Gastroesophageal sphincter (tissue), 4 donors: Measurements from ENCODE around the gene TXNRD1. TPM values are rescaled to one million over a fixed set of nuclear protein-coding genes. Genes with fewer than 3 reads are reported as not detected.

ENCODE experiments used
- ATAC-seq: fragments of 150-250 bp; one replicate; pipeline ENCODE4 v1.9.1; 2016; ENCODE audit warnings: mild to moderate bottlenecking, moderate library complexity
- H3K27ac ChIP-seq, 4 donors: fragments of 200-600 bp; sonication (generic) in 3 of 4; 1 replicate in 3 of 4; 2 replicates in 1 of 4; pipeline ENCODE4 v1.5.1; 2016 to 2019
- H3K27me3 ChIP-seq: fragments of 200-600 bp; sonication (generic); one replicate; pipeline ENCODE4 v1.5.1; 2019
- H3K36me3 ChIP-seq, 2 donors: fragments of 200-600 bp; sonication (generic); one replicate each; pipeline ENCODE4 v1.5.1; 2019; ENCODE audit warnings: control low read depth in 1 of 2
- H3K4me1 ChIP-seq, 3 donors: fragments of 200-600 bp; sonication (generic); 1 replicate in 2 of 3; 2 replicates in 1 of 3; pipeline ENCODE4 v1.5.1; 2016 to 2019; ENCODE audit warnings: control low read depth in 2 of 3
- H3K4me3 ChIP-seq, 2 donors: fragments of 200-600 bp; sonication (generic); one replicate each; pipeline ENCODE4 v1.5.1; 2019; ENCODE audit warnings: mild to moderate bottlenecking in 1 of 2, moderate library complexity in 1 of 2
- H3K9me3 ChIP-seq, 3 donors: fragments of 200-600 bp; sonication (generic); one replicate each; pipeline ENCODE4 v1.5.1; 2017 to 2019; ENCODE audit warnings: control low read depth in 2 of 3
- EP300 ChIP-seq: sonication (generic); formaldehyde crosslinking; IDR thresholded peaks from one replicate; pipeline ENCODE4 v1.6.1; 2017; ENCODE audit warnings: antibody characterized with exemption, mild to moderate bottlenecking
- POLR2A ChIP-seq, 2 donors: fragments of 450-650 bp; IDR thresholded peaks; one replicate each; pipeline ENCODE4 v1.6.1; 2017; ENCODE audit warnings: antibody characterized with exemption in 2 of 2, mild to moderate bottlenecking in 2 of 2, moderate library complexity in 1 of 2
- POLR2AphosphoS5 ChIP-seq: sonication (generic); formaldehyde crosslinking; IDR thresholded peaks from one replicate; pipeline ENCODE4 v1.6.1; 2017; ENCODE audit warnings: antibody characterized with exemption
- WGBS, 2 donors: methylation state at CpG; one replicate each; pipeline ENCODE4 v1.1.5; 2018; ENCODE audit warnings: low coverage in 1 of 2; 5-methylcytosine and 5-hydroxymethylcytosine counted together
- total RNA-seq, 4 donors: library from RNA; depleted of rRNA; stranded (reverse); fragments of >200 nt; gene quantifications; one replicate each; pipeline ENCODE4 v1.1.0, GENCODE V29; 2016
- TF ChIP-seq, protein P1 (sequence below), 4 experiments: fragments of 200-600 bp in 2 of 4; fragments of 450-650 bp in 2 of 4; sonication (generic) in 1 of 4; IDR thresholded peaks; one replicate each; pipeline ENCODE4 v1.5.1; 2017 to 2019; ENCODE audit warnings: antibody characterized with exemption in 4 of 4, mild to moderate bottlenecking in 2 of 4, moderate library complexity in 2 of 4

Gene TXNRD1
- total RNA-seq, 4 donors from 2014 or later: 230 to 458 (median 305) TPM

DNA sequence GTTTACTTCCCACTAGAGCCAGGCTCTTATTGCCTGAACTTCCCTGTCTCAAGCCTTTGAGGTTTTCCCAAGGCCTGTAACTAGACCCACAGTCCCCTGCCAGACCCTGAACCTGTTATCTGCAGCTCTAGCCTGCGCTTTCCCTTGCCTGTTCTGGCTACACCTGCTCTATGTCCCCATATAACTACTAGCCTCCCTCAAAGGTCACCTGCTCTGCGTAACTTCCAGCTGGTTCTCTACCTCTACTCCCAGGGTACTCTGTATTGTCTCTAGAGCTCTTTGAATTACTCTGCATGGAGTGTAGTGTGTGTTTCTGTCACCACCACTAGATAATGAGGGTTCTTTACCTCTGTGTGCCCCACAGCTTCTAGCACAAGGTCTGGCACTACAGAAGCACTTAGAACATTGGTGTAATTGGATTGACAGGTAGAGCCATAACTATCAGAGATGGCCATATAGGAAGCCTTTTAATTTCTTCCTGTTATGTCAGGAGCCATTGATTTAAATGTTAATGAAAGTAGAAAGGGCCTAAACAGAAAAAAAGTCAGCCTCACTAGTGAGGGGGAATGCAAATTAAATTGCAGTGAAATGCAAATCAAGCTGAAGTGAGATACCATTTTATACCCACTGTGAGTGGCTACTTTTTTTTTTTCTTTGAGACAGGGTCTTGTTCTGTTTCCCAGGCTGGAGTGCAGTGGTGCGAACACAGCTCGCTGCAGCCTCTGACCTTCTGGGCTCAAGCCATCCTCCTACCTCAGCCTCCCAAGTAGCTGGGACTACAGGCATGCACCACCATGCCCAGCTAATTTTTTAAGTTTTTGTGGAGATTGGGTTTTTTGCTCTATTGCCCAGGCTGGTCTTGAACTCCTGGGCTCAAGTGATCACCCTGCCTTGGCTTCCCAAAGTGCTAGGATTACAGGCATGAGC, 135.7 kb downstream of the TXNRD1 start:
- H3K36me3 ChIP-seq: peaks cover 9 to 89% of the 10 kb centered on the region in 2 donors
- no peaks in the 10 kb centered on the region for H3K4me1 ChIP-seq
- no peak overlapping the region for H3K27ac ChIP-seq
- no peak for TF ChIP-seq POLR2A (IDR thresholded peaks at IDR 0.05)
- TF ChIP-seq EP300: no peak
- TF ChIP-seq POLR2AphosphoS5: no peak
- TF ChIP-seq, protein P1, sequence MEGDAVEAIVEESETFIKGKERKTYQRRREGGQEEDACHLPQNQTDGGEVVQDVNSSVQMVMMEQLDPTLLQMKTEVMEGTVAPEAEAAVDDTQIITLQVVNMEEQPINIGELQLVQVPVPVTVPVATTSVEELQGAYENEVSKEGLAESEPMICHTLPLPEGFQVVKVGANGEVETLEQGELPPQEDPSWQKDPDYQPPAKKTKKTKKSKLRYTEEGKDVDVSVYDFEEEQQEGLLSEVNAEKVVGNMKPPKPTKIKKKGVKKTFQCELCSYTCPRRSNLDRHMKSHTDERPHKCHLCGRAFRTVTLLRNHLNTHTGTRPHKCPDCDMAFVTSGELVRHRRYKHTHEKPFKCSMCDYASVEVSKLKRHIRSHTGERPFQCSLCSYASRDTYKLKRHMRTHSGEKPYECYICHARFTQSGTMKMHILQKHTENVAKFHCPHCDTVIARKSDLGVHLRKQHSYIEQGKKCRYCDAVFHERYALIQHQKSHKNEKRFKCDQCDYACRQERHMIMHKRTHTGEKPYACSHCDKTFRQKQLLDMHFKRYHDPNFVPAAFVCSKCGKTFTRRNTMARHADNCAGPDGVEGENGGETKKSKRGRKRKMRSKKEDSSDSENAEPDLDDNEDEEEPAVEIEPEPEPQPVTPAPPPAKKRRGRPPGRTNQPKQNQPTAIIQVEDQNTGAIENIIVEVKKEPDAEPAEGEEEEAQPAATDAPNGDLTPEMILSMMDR (IDR thresholded peaks at IDR 0.05): no peak
- no peak for ATAC-seq
- WGBS, 2 donors: 90 to 100% methylated on average over 3 of the region's 4 CpGs
- no peaks in the 10 kb centered on the region for H3K9me3 ChIP-seq
- no peak overlapping the region for H3K4me3 ChIP-seq
- H3K27me3 ChIP-seq: no peaks in the 10 kb centered on the region

DNA sequence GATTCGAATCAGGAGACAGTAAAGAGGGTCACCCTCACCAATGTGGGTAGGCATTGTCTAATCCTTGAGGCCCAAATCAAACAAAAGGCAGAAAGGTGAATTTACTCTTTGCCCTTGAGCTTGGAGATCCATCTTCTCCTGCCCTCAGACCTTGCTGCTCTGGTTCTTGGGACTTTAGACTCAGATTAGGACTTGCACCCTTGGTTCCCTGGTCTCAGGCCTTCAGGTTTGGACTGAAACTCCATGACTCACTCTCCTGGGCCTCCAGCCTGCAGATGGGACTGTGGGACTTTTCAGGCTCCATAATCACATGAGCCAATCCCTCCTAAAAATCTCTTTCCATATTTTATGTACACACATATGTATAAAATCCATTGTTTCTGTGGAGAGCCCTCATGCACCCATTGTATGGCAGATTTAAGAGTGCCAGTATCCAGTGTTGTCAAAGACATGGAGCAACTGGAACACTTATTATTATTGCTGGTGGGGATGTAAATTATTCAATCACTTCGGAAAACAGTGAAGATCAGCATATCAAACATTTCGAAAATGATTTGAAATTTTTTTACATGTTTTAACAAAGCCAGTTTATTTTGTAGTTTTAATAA, 136.6 kb downstream of the TXNRD1 start:
- TF ChIP-seq, protein P1 (IDR thresholded peaks at IDR 0.05): no peak
- TF ChIP-seq POLR2A (IDR thresholded peaks at IDR 0.05) (no peak), EP300 (no peak), POLR2AphosphoS5 (no peak)
- no peak overlapping the region for H3K4me3 ChIP-seq
- H3K27me3 ChIP-seq: no peaks in the 10 kb centered on the region
- no peak overlapping the region for H3K27ac ChIP-seq
- no peaks in the 10 kb centered on the region for H3K9me3 ChIP-seq
- WGBS, 2 donors: 82 to 90% methylated on average over 3 of the region's 3 CpGs
- no peaks in the 10 kb centered on the region for H3K4me1 ChIP-seq
- ATAC-seq: no peak
- H3K36me3 ChIP-seq: peaks cover 9 to 80% of the 10 kb centered on the region in 2 donors

DNA sequence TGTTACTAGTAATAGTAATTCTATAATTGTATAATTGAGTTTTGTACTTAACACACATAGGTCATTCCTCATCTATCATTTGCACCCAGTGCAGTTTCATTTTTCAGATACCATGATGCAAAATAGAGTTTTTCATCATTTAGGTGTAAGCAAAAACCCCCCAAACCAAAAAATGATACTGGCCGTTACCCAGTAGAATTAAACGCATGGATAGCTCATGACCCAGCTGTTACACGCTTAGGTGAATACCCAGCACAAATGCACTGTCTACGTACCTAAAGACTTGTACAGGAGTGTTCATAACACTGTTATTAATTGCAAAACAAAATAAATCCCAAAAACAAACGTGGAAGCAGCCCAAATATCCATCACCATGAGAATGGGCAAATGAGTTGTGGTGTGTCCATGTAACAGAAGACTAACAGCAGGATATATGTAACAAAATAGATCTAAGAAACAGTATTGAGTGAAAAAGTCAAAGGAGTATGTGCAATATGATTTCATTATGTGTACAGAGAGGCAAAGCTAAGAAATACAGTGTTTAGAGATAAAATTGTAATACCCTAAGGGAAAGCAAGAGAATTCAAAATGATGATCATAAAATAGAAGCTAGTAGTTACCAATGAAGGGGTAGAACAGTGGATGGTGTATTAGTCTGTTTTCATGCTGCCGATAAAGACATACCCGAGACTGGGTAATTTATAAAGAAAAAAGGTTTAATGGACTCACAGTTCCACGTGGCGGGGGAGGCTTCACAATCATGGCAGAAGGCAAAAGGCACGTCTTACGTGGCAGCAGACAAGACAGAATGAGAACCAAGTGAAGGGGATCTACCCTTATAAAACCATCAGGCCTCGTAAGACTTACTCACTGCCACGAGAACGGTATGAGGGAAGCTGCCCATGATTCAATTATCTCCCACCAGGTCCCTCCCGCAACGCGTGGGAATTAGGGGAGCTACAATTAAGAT, 137.7 kb downstream of the TXNRD1 start:
- TF ChIP-seq, protein P1 (IDR thresholded peaks at IDR 0.05): no peak
- no peak for TF ChIP-seq EP300
- TF ChIP-seq POLR2A (IDR thresholded peaks at IDR 0.05): no peak
- TF ChIP-seq POLR2AphosphoS5: no peak
- no peak for ATAC-seq
- H3K4me1 ChIP-seq: no peaks in the 10 kb centered on the region
- H3K9me3 ChIP-seq: no peaks in the 10 kb centered on the region
- no peak overlapping the region for H3K4me3 ChIP-seq
- no peak overlapping the region for H3K27ac ChIP-seq
- H3K36me3 ChIP-seq: peaks cover 3 to 69% of the 10 kb centered on the region in 2 donors
- no peaks in the 10 kb centered on the region for H3K27me3 ChIP-seq
- WGBS, 2 donors: 87 to 94% methylated on average over 10 to 17 of the region's 17 CpGs

DNA sequence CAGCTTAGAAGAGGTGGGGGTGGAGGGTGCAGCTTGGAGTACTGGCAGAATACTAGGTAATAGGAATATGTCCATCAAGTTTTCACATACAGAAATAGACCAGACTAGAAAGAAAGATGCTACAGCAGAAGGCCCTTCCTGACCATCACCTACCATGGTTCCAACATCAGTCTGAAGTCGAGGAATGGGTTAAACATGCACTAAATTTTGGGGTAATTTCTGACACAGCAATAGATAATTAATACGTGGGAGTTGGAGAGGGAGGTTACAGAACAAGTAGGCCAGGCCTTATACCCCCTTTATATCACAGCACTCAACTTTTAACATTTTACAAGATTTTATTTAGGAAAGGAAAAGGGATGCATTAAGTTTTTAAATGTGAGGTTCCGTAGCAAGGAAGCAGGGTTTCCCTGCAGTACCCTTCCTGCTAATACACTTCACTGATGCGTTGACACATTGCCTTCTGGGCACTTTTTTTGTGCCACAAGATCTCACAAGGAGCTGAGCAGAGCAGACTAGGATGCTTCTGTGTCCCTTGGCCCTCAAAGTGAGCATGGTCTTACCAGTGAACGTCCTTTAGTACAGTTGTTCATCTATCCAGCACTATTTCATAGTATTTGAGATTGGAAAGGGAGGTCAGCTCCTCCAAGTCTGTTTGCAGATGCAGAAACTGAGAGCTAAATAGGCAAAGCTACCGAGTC, 138.7 kb downstream of the TXNRD1 start:
- Histone ChIP-seq H3K27me3 (no peaks in the 10 kb centered on the region), H3K36me3 (peaks cover 0 to 59% of the 10 kb centered on the region in 2 donors), H3K4me3 (no peak overlapping the region), H3K9me3 (no peaks in the 10 kb centered on the region), H3K4me1 (no peaks in the 10 kb centered on the region), H3K27ac (no peak overlapping the region)
- TF ChIP-seq, protein P1 (IDR thresholded peaks at IDR 0.05): no peak
- no peak for TF ChIP-seq POLR2A (IDR thresholded peaks at IDR 0.05)
- TF ChIP-seq POLR2AphosphoS5: no peak
- no peak for TF ChIP-seq EP300
- 80 to 81% methylated on average over 5 to 6 of the region's 6 CpGs for WGBS, 2 donors
- no peak for ATAC-seq
